DMS53 treated with DMSO at 0.1 percent for 48 hours (cell line): ENCODE measurements around the gene ERCC2.
"Not testable (repeated sequence)": the region's sequence is repeated elsewhere in the genome, so short reads cannot be mapped to it uniquely, and the experiment has no call there.

Experiments
- DNase-seq: peaks from one replicate; lab custom pipeline; 2025; ENCODE audit not compliant: unreplicated experiment; lab: John Stamatoyannopoulos, UW

ERCC2 gene

DNA sequence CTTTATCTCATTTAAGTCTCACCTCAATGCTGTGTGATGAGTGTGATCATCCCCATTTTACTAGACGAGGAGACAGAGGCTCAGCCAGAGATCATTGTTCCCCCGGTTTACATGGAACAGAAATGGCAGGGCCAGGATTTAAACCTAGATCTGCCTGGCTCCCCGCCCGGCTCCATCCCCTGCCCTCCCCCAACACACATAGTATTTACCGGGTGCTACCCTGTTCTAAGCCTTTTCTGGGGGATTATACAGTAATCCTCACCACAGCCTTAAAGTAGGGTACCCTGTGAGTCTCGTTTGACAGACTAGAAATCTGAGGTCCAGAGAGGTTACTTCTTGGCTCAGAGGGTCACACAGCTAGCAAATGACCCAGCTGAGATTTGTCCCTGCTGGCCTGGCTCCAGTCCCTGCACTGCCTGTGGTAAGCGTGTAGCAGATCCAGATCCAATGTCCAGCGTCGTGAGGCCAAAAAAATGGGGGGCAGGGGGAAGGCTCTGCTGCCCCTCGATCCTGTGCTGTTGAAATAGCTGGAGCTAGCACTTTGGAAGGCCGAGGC lies 33.6 kb downstream of the ERCC2 start:
- DNase-seq, result no peak

DNA sequence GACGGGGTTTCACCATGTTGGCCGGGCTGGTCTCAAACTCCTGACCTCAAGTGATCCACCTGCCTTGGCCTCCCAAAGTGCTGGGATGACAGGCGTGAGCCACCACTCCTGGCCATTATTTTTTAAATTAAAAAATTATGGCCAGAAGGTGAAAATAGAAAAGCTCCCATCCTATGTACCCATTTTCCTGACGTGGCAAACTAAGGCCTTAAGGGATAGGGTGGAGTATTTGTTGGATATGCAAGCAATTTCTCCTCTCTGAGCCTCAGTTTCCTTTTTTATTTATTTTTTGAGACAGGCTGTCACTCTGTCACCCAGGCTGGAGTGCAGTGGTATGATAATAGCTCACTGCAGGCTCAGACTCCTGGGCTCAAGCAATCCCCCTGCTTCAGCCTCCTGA lies 35.5 kb downstream of the ERCC2 start:
- not testable (repeated sequence) for DNase-seq

DNA sequence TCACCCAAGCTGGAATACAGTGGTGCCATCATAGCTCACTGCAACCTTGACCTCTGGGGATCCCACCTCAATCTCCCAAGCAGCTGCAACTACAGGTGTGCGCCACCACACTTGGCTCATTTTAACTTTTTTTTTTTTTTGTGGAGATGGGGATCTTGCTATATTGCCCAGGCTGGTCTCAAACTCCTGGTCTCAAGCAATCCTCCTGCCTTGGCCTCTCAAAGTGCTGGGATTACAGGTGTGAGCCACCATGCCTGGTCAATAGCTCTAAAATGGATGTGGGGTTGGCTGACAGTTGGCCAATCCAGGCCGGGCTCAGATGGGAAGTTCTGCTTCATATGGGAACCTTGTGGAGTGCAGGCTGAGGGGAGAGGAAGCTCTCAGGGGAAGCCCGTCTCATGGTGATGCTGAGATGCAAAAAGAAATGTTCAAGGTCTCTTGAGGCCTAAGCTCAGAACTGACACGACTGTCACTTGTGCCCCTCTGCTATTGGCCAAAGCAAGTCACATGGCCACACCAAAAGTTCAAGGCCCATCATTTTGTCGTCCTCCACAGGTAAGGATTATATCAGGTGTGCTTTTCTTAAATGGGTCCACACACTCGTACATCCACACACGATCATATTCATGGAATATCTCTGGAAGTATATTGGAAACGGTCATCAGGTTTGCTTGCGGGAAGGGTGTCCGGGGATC lies 36.6 kb downstream of the ERCC2 start:
- no peak for DNase-seq

DNA sequence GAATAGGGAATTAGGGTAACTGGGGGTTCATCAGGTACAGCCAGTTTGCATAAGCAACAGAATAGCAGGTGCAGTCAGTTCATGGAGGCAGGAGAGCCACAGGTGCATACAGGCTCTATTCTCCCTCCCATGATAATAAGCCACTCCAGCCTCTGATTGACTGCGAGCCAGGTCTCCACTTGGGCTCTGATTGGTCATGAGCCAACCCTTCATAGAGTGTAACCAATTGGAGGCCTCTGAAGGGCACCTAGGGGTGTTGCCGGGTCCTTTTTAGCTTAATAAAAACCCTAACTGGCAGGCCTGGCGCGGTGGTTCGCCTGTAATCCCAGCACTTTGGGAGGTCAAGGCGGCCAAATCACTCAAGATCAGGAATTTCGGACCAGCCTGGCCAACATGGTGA lies 39.0 kb downstream of the ERCC2 start:
- peak; percentile 74 for DNase-seq

DNA sequence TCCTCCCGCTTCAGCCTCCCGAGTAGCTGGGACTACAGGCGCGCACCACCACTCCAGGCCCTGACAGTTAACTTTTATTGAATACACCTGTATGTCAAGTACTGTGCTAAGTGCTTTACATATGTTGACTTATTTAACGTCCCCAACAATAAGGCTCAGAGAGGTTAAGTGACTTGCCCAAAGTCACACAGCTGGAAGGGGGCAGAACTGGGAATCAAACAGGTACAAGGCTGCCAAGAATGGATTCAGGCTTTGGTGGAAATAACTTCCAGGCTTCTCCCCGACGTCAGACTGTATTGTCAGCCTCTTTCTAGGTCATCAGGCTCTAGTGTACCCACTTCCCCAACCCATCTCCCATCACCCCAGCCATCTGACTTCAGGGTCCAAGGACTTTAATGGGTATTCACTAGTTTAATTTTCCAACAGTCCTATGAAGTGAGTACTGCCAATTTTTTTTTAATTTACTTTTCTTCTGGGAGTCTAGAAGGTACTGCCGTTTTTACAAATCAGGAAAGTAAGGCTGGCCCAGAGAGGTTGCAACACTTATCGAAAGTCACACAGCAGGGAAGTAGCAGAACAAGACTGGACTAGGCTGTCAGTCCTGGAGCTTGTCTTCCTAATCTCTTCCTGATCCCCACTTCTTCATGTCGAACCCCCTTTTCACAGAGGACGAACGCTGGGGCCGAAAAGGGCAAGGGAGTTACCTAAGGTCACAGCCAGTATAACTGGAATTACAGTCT lies 42.8 kb downstream of the ERCC2 start:
- no peak for DNase-seq

DNA sequence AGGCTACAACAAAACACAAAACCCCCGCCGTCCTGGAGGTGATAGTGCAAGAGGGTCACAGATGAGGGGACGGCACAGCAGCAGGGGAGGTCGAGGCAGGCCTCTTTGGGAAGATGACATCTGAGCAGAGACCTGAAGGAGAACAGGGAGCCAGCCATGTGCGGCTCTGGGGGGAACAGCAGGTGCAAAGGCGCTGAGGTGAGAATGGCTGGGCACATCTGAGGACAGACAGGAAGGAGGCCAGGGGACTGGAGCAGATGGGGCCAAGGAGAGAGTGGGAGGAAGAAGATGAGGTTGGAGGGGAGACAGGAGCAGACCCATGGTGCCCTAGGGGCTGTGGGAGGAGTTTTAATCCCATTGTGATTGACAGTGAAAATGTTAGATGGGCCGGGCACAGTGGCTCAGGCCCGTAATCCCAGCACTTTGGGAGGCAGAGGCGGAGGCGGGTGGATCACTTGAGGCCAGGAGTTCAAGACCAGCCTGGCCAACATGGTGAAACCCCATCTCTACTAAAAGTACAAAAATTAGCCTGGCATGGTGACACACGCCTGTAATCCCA lies 45.9 kb downstream of the ERCC2 start:
- no peak for DNase-seq

DNA sequence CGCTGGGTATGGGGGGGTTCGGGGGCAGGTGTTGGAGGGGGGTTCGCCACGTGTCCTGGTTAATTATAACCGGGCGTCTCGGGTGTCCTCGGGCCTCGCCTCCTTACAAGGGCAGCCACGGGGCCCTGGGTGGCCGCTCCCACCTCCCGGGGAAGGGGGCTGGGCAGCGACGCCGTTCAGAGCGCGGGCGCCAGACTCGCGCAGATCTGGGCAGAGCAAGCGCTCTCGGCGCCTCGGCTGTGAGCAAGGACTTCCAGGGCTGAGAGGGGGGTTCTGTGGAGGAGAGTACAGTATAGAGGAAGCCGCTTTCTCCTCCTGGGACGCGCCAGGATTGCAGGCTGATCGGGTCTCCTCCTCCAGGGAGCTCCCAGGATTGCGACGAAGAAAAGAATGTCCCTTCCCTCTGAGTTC lies 46.7 kb downstream of the ERCC2 start:
- no peak for DNase-seq

DNA sequence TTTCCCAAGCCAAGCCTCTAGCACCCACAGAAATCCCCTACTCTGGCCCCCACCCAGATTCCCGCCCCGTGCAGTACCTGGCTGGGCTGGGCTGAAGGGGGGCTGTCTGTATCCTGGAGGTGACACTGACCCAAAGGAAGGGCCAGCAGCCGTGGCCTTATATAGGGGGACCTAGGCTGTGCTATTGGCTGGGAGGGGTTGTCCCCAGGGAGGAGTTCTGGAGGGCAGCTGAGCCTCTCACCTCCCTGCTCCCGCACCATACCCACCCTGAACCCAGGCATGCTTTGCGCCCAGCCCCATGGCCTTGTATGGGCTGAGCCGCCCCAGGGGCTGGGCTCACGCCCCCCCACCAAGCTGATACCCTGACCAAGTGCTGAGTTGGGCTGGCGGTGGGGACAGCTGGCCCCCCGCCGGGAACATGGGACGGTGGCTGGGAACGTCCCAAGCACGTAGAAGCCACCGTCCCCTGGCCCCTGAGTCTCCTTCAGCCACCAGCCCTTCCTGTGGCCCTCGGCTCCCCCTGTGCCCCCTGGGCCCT lies 47.6 kb downstream of the ERCC2 start, which contains the start of gene CKM:
TSS of gene CKM (minus strand) at position 132 of the 538 bp plus-strand sequence. CDS start 3,162 bp downstream, outside the sequence.
- DNase-seq, result no peak

DNA sequence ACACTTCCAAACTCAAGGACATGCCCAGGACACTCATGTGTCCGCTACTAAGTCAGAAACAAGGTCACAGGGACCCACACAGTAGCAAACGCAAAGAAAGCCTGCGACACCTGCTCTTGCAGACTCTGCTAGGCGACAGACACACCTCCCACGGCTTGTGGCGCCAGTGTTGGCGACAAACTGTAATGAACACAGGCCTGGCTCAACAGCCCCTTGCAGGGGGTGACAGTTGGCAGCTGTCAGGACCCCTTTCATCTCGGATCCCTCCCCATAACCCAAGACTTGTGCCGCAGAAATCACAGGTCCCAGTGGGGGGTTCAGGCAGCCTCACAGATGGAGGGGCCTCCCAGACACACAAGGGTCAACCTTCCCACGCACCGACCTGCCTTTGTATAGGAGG lies 48.1 kb downstream of the ERCC2 start:
- no peak for DNase-seq

DNA sequence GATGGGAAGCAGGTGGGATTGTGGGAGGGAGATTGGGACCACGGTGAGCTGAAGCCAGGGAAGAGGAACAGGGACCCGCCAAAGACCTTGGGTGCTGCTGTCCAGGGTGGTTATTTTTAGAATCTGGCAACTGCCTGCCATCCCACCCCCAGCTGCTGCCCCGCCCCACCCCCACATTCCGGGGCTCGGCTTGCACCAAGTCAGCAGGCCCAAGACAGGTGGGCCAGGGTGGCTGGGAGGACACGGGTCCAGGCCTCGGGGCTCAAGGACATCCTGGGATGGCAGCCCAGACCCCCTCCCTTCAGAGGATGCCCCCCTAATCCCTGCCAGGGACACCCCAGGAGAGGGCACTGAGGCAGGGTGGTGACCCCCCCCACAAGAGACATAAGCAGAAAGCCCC lies 48.5 kb downstream of the ERCC2 start:
- no peak for DNase-seq

DNA sequence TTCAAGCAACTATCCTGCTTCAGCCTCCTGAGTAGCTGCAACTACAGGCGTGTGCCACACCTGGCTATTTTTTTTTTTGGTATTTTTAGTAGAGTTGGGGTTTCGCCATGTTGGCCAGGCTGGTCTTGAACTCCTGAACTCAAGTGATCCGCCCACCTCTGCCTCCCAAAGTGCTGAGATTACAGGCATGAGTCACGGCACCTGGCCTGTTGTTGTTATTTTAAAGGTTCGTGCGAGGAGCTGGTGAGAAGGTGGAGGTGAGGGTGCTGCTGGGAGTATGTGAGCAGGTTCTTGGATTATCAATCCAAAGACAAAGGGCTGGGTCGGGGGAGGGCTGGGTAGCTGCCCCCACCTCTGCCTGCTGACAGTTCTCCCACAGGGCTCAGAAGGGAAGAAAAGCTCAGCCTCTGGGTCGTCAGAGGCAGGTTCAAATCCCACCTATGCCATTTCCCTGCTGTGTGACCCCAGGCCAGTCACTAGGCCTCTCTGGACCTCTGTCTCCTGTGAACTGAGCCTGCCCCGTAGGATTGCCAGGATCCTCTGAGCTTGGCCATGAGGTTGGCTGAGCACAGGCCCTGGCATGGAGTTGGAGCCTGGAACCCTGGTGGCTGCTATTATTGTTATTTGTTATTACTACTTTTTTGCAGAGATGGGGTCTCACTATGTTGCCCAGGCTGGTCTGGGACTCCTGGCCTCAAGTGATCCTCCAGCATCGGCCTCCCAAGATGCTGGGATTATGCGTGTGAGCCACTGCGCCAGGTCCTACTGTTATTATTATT lies 49.2 kb downstream of the ERCC2 start:
- DNase-seq, result no peak

DNA sequence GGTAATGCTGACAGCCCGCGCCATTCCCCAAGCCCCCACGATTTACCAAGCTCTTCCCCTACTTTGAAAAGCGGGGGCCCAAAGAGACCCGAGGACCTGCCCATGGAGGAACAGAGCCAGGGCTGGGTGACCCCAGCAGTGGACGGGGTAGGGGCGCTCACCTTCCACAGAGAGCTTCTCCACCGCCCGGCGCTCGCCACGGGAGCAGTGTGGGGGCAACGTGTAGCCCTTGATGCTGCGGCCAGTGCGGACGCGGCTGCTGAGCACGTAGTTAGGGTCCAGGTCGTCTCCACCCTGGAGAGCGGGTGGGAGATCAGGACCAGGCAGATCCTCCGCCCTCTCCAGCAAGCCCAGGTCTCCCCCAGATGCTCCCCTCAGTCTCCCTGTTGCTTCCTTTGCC lies 55.1 kb downstream of the ERCC2 start:
- no peak for DNase-seq

DNA sequence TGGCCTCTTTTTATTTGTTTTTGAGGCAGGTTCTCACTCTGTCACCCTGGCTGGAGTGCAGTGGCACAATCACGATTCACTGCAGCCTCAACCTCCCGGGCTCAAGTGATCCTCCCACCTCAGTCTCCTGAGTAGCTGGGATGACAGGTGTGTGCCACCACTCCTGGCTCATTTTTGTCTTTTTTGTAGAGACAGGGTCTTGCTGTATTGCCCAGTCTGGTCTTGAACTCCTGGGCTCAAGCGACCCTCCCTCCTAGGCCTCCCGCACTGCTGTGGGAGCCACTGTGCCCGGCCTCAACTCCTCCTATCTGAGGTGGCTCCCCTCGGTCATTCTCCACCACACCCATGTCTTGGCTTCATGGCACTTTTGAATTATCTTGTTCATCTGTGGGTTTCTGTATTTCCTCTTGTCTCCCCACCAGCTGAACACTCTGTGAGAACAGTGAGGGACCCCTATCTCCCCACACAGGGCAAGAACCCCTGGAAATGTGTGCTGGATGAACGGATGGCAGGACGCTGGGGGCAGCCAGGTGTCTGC lies 55.6 kb downstream of the ERCC2 start:
- DNase-seq, result no peak

DNA sequence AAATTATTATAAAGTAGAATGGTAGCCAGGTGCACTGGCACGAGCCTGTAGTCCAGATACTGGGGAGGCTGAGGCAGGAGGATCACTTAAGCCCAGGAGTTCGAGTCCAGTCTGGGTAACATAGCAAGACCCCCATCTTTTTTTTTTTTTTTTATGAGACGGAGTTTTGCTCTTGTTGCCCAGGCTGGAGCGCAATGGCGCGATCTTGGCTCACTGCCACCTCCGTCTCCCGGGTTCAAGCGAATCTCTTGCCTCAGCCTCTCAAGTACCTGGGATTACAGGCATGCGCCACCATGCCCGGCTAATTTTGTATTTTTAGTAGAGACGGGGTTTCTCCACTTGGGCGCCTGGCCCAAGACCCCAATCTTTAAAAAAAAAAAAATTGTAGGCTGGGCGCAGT lies 58.1 kb downstream of the ERCC2 start:
- not testable (repeated sequence) for DNase-seq

DNA sequence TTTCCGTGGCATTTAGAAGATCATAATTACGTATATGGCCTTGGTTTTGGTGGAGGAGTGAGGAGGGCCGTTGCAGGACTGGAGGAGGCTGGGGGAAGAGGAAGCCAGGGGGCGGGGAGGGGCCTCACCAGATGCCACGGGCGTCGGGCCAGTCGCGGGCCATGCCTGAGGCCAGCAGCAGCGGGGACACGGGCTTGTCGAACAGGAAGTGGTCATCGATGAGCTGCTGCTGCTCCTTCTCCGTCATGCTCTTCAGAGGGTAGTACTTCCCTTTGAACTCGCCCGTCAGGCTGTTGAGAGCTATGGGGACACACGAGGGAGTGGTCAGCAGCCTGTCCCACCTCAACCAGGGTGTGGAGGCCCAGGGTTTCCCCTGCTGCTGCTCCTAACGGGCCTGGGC lies 58.8 kb downstream of the ERCC2 start:
- no peak for DNase-seq

DNA sequence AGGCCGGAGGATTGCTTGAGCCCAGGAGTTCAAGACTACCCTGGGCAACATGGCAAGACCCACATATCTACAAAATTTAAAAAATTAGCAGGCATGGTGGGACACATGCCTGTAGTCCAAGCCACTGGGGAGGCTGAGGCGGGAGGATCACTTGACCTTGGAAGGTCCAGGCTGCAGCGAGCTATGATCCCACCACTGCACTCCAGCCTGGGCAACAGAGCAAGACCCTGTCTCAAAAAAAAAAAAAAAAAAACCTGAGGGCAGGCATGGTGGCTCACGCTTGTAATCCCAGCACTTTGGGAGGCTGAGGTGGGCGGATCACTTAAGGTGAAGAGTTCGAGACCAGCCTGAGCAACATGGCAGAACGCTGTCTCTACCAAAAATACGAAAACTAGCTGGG lies 61.1 kb downstream of the ERCC2 start:
- not testable (repeated sequence) for DNase-seq

DNA sequence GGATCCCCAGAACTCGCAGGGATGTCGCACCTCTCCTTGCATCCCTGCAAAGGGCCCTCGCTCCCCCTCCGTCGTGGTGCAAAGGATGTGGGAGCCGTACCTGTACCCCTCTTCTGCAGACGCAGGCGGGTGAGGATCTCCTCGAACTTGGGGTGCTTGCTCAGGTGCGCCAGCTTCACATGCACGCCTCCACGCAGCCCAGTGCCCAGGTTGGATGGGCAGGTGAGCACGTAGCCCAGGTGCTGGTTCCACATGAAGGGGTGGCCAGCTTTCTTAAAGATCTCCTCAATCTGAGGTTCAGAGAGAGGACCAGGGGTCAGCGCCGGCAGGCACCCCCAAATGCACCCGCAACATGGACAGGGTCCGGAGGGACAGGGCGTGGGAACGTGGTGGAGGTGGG lies 63.0 kb downstream of the ERCC2 start:
- DNase-seq, result no peak

DNA sequence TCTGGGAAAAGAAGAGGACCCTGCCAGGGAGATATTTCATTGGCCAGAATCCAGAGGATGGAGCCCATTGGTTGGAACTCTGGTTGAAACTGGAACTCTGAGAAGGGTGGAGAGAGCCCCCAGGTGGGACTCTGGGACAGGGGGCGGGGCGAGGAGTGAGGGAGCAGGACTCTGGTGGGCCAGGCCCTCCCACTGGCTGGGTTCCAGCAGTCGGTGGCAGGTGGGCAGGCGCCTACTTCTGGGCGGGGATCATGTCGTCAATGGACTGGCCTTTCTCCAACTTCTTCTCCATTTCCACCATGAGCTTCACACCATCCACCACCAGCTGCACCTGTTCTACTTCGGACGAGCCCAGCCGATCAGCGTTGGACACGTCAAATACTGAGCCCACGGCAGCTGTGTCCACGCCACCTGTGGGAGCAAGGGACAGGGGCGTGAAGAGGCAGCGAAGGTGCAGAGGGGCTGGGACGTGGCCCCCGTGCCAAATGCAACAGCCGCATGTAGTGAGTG lies 63.8 kb downstream of the ERCC2 start:
- DNase-seq, result no peak

DNA sequence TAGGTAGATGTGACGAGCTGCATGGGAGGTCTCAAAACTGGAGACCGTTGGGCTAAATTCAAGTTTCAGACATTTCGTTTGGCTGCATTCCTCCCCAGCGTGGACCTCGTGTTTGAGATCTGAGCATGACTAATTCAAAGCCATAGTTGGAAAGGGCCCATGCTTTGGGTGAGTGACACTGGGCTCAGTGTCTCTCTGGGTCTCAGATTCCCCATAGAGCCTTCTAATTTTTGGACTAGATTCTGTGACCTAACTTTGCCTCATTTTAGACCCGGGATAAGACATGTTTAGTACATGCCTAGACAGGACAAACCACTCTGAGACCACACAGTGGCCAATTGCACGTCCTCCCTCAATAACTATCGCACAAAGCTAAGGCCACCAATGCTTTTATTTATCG lies 64.3 kb downstream of the ERCC2 start:
- DNase-seq, result no peak

DNA sequence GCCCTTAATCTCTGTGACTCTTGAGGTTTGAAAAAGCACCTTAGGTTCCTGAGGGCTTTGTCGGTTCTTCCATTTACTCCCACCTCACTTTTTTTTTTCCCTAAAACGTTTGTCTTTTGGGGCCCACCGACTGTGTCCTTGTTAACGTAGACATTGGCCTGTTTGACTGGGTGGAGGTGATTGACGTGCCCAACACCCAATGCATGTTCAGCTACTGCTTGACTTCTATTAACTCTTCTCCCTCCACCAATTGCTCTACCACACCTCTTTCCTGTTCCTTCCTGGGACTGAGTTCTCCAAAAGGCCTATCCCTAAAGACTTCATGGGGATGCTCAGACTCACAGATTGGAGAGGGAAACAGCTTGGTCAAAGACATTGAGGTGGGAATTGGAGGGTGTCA lies 65.0 kb downstream of the ERCC2 start:
- DNase-seq, result no peak
